H1 (cell line): ENCODE measurements around the gene LITAFD. TPM values are rescaled to one million over a fixed set of nuclear protein-coding genes. Genes with fewer than 3 reads are reported as not detected.

ENCODE experiments used
- CTCF ChIA-PET: fragments of 300-600 bp; sonication (Branson Sonifier 250); formaldehyde crosslinking; loops from one replicate; lab custom pipeline; 2021; ENCODE audit not compliant: partially characterized antibody; lab: Charles Lee
- POLR2A ChIA-PET: fragments of 300-600 bp; sonication (Branson Sonifier 250); formaldehyde crosslinking; loops from one replicate; lab custom pipeline; 2021; ENCODE audit warnings: inconsistent platforms; ENCODE audit not compliant: partially characterized antibody; lab: Charles Lee
- DNase-seq, 2 experiments: peaks; one replicate each; pipeline versions ENCODE4 v3.0.0 to v3.0.0-alpha.2; 2010 to 2022; ENCODE audit warnings: low spot score in 2 of 2, low read depth in 1 of 2, mixed read lengths in 1 of 2
- FAIRE-seq: peaks from 2 replicates; lab custom pipeline; 2011; peaks lifted over from hg19 to GRCh38; lab: Jason Lieb, UNC
- H2AFZ ChIP-seq: 2 replicates; pipeline ENCODE4 v1.8.1; 2012; ENCODE audit warnings: low read length, inconsistent platforms
- H2AK5ac ChIP-seq: 2 replicates; pipeline ENCODE4 v1.6.1; 2013; ENCODE audit warnings: low read depth, low read length
- H2BK120ac ChIP-seq: replicated peaks from 2 replicates; pipeline ENCODE3; 2013; ENCODE audit warnings: low read depth, low read length, inconsistent platforms
- H2BK12ac ChIP-seq: 2 replicates; pipeline ENCODE4 v1.6.1; 2013; ENCODE audit warnings: low read depth, low read length
- H2BK15ac ChIP-seq: 2 replicates; pipeline ENCODE4 v1.6.1; 2013; ENCODE audit warnings: low read length
- H2BK20ac ChIP-seq: 2 replicates; pipeline ENCODE4 v1.6.1; 2013; ENCODE audit warnings: low read length
- H2BK5ac ChIP-seq: 2 replicates; pipeline ENCODE4 v1.6.1; 2013; ENCODE audit warnings: low read depth, low read length
- H3K14ac ChIP-seq: 2 replicates; pipeline ENCODE4 v1.6.1; 2013; ENCODE audit warnings: inconsistent platforms; ENCODE audit not compliant: insufficient read length
- H3K18ac ChIP-seq: 2 replicates; pipeline ENCODE4 v1.6.1; 2013; ENCODE audit warnings: low read length; ENCODE audit errors: extremely low read depth
- H3K23ac ChIP-seq: 2 replicates; pipeline ENCODE4 v1.6.1; 2013; ENCODE audit warnings: inconsistent platforms; ENCODE audit not compliant: insufficient read length
- H3K23me2 ChIP-seq: 2 replicates; pipeline ENCODE4 v1.6.1; 2013; ENCODE audit warnings: low read depth, low read length
- H3K27ac ChIP-seq: 2 replicates; pipeline ENCODE4 v1.6.1; 2011; ENCODE audit warnings: low read depth, low read length, inconsistent platforms
- H3K27me3 ChIP-seq, 4 experiments: replicated peaks in 1 of 4; 1 replicate in 1 of 4; 2 replicates in 3 of 4; pipeline versions ENCODE4 v1.6.1 to v1.8.1; 2011 to 2013; ENCODE audit warnings: low read length in 3 of 4, mild to moderate bottlenecking in 3 of 4, inconsistent platforms in 2 of 4, mixed read lengths in 2 of 4, moderate library complexity in 1 of 4; ENCODE audit not compliant: control insufficient read depth in 3 of 4, insufficient read depth in 3 of 4; ENCODE audit errors: extremely low read depth in 1 of 4
- H3K36me3 ChIP-seq, 4 experiments: 2 replicates each; pipeline versions ENCODE4 v1.6.1 to v1.8.1; 2011 to 2013; ENCODE audit warnings: mild to moderate bottlenecking in 4 of 4, low read length in 3 of 4, moderate library complexity in 2 of 4, control low read depth in 1 of 4, inconsistent platforms in 1 of 4; ENCODE audit not compliant: insufficient read depth in 4 of 4, control insufficient read depth in 2 of 4
- H3K4ac ChIP-seq: replicated peaks from 2 replicates; pipeline ENCODE3; 2013; ENCODE audit warnings: low read length, low read depth, mixed read lengths, inconsistent platforms; ENCODE audit not compliant: insufficient read length
- H3K4me1 ChIP-seq, 4 experiments: replicated peaks in 1 of 4; 1 replicate in 1 of 4; 2 replicates in 3 of 4; pipeline versions ENCODE4 v1.6.1 to v1.8.1; 2011 to 2013; ENCODE audit warnings: low read length in 3 of 4, inconsistent platforms in 2 of 4, mixed read lengths in 1 of 4; ENCODE audit not compliant: insufficient read depth in 4 of 4, control insufficient read depth in 3 of 4
- H3K4me2 ChIP-seq, 2 experiments: 2 replicates each; pipeline versions ENCODE4 v1.6.1 to v1.8.1; 2011 to 2013; ENCODE audit warnings: low read depth in 2 of 2, low read length in 2 of 2, control low read depth in 1 of 2, inconsistent platforms in 1 of 2, mild to moderate bottlenecking in 1 of 2; ENCODE audit not compliant: insufficient read depth in 1 of 2
- H3K4me3 ChIP-seq, 4 experiments: fragments of 200-600, 300-600 bp in 1 of 4; sonication (generic), shearing (Covaris generic), sonication (Bioruptor Twin) in 1 of 4; 2 replicates each; pipeline versions ENCODE4 v1.5.1 to v1.8.1; 2011 to 2016; ENCODE audit warnings: low read length in 4 of 4, low read depth in 3 of 4, control low read depth in 2 of 4, inconsistent platforms in 2 of 4, mild to moderate bottlenecking in 2 of 4, mixed read lengths in 1 of 4, moderate library complexity in 1 of 4; ENCODE audit not compliant: insufficient read depth in 2 of 4; ENCODE audit errors: extremely low read depth in 1 of 4
- H3K56ac ChIP-seq: replicated peaks from 2 replicates; pipeline ENCODE3; 2013; ENCODE audit warnings: low read depth, mild to moderate bottlenecking, mixed read lengths, low read length, inconsistent platforms; ENCODE audit not compliant: insufficient read length
- H3K79me1 ChIP-seq: 2 replicates; pipeline ENCODE4 v1.6.1; 2013; ENCODE audit warnings: low read depth, low read length, control low read depth
- H3K79me2 ChIP-seq, 2 experiments: 2 replicates each; pipeline versions ENCODE4 v1.6.1 to v1.8.1; 2012 to 2013; ENCODE audit warnings: low read length in 2 of 2, mild to moderate bottlenecking in 2 of 2, inconsistent platforms in 1 of 2; ENCODE audit not compliant: insufficient read depth in 2 of 2, control insufficient read depth in 1 of 2
- H3K9ac ChIP-seq, 4 experiments: replicated peaks in 1 of 4; 1 replicate in 1 of 4; 2 replicates in 3 of 4; pipeline versions ENCODE4 v1.6.1 to v1.8.1; 2011 to 2013; ENCODE audit warnings: low read depth in 3 of 4, low read length in 3 of 4, control low read depth in 2 of 4, mild to moderate bottlenecking in 2 of 4, moderate library complexity in 2 of 4, inconsistent platforms in 1 of 4; ENCODE audit errors: extremely low read depth in 1 of 4
- H3K9me3 ChIP-seq, 2 experiments: 2 replicates each; pipeline versions ENCODE4 v1.6.1 to v1.8.1; 2012 to 2013; ENCODE audit warnings: mild to moderate bottlenecking in 2 of 2, moderate library complexity in 2 of 2, control low read depth in 1 of 2, inconsistent platforms in 1 of 2, low read depth in 1 of 2, low read length in 1 of 2, mixed read lengths in 1 of 2; ENCODE audit not compliant: insufficient read depth in 2 of 2
- H4K20me1 ChIP-seq, 2 experiments: replicated peaks in 1 of 2; 2 replicates each; pipeline versions ENCODE3 to v1.8.1; 2011 to 2013; ENCODE audit warnings: inconsistent platforms in 2 of 2, low read length in 2 of 2, mild to moderate bottlenecking in 1 of 2; ENCODE audit not compliant: insufficient read depth in 2 of 2, control insufficient read depth in 1 of 2
- H4K5ac ChIP-seq: 2 replicates; pipeline ENCODE4 v1.6.1; 2013; ENCODE audit warnings: low read length, low read depth, mixed read lengths, inconsistent platforms; ENCODE audit not compliant: insufficient read length
- H4K8ac ChIP-seq: 2 replicates; pipeline ENCODE4 v1.8.0; 2013; ENCODE audit warnings: mild to moderate bottlenecking, moderate library complexity, low read length, inconsistent platforms; ENCODE audit not compliant: insufficient read depth; ENCODE audit errors: extremely low read depth
- H4K91ac ChIP-seq: replicated peaks from 2 replicates; pipeline ENCODE3; 2013; ENCODE audit warnings: low read length, mixed read lengths, inconsistent platforms; ENCODE audit not compliant: insufficient read length
- GTF2F1 ChIP-seq: IDR thresholded peaks from 2 replicates; pipeline ENCODE4 v1.6.1; 2012; ENCODE audit warnings: low read depth, low read length, improper control_type of control experiment, borderline replicate concordance
- RXRA ChIP-seq: IDR thresholded peaks from 2 replicates; pipeline ENCODE4 v1.6.1; 2011; ENCODE audit warnings: low read depth, mild to moderate bottlenecking, low read length, moderate library complexity; ENCODE audit not compliant: insufficient read depth
- SIRT6 ChIP-seq: IDR thresholded peaks from one replicate; pipeline ENCODE4 v1.7.1; 2012; ENCODE audit warnings: low read length, inconsistent platforms
- WGBS, 2 experiments: shearing (Covaris generic) in 1 of 2; methylation state at CpG; one replicate each; pipeline versions ENCODE4 v1.1.6 to v1.1.7; 2013 to 2015; ENCODE audit warnings: low lambda C conversion rate in 2 of 2, mixed read lengths in 2 of 2, inconsistent platforms in 1 of 2, low coverage in 1 of 2, missing lambda C conversion rate in 1 of 2; ENCODE audit not compliant: insufficient replicate concordance in 2 of 2, insufficient coverage in 1 of 2, insufficient read length in 1 of 2; ENCODE audit errors: extremely low coverage in 1 of 2, missing lambda C conversion rate in 1 of 2; 5-methylcytosine and 5-hydroxymethylcytosine counted together
- polyA plus RNA-seq, 7 experiments: library from polyadenylated mRNA; depleted of rRNA in 3 of 7; stranded (reverse) in 5 of 7; unstranded in 2 of 7; fragments of >200 nt in 5 of 7; fragments of 200-250 nt in 2 of 7; gene quantifications; 1 replicate in 5 of 7; 2 replicates in 1 of 7; 4 replicates in 1 of 7; pipeline versions ENCODE4 v1.2.1 to v1.2.3, GENCODE V29; 2011 to 2013; ENCODE audit warnings: missing spikeins in 2 of 7, mixed read lengths in 2 of 7
- total RNA-seq: library from RNA; stranded (reverse); fragmentation: NEBNext Ultra II Directional; extraction: Animal tissue kit (Norgen Biotek cat#: 25700); gene quantifications from 2 replicates; pipeline ENCODE4 v1.2.1, GENCODE V29; 2021

The LITAFD gene
- total and polyA plus RNA-seq, 2 of the 8 experiments (the other 6 are each of a cell fraction or from before 2014, with no cell fraction given): not detected

DNA sequence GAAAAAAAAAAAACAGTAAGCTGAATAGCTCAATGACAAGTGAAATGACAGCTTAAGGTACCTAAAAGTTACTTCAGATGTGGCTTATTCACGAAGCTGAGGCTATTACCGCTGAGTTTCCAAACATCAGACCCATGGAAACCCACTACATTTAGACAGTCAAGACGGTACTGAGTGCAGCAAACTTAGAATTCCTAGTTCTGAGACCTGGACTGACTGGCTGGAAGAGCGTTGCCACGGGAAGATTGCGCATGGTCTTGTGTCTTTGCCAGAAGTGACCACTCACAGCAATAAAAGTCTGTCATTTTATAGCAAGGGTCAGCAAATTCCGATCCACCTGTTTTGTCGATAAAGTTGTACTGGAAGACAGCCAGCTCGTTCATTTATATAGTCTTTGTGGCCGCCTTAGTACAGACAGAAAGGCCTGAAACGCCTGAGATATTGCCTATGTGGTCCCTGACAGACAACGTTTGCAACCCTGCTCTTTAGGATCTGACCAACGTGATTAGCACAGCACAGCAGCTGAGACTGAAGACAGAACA, 19.2 kb downstream of the LITAFD start:
- POLR2A ChIA-PET: interaction anchor here (0.8 to 1.2 kb wide), 4 partner anchors 10 to 21 kb away, joined by 3 to 4 read pairs (median 3); no protein-coding TSS in a partner anchor
- no peak overlapping the region for H3K14ac ChIP-seq
- H3K79me2 ChIP-seq: no peaks in the 10 kb centered on the region
- no peak overlapping the region for H3K27ac ChIP-seq
- peaks cover 8 to 9% of the 10 kb centered on the region in 2 experiments for H4K20me1 ChIP-seq
- no peak overlapping the region for H2BK12ac ChIP-seq
- H4K5ac ChIP-seq: no peak overlapping the region
- H2AFZ ChIP-seq: no peak overlapping the region
- H3K27me3 ChIP-seq: no peaks in the 10 kb centered on the region
- H3K23ac ChIP-seq: no peak overlapping the region
- no peak overlapping the region for H3K18ac ChIP-seq
- no peaks in the 10 kb centered on the region for H3K23me2 ChIP-seq
- no peak overlapping the region for H3K56ac ChIP-seq
- H4K8ac ChIP-seq: no peak overlapping the region
- CTCF ChIA-PET: interaction anchor here (0.5 to 3.1 kb wide), 12 partner anchors 9 to 248 kb away, joined by 3 to 18 read pairs (median 4); no protein-coding TSS in a partner anchor
- H3K79me1 ChIP-seq: no peaks in the 10 kb centered on the region; the same call in 1 of the 2 replicates
- no peak overlapping the region for H2BK120ac ChIP-seq
- H3K4me3 ChIP-seq: no peak overlapping the region
- DNase-seq (no peak), FAIRE-seq (no peak)
- no peak overlapping the region for H2BK20ac ChIP-seq
- no peak overlapping the region; a peak in 1 of 7 replicates for H3K9ac ChIP-seq
- no peak overlapping the region for H4K91ac ChIP-seq
- no peak overlapping the region for H2BK5ac ChIP-seq
- no peak overlapping the region for H2BK15ac ChIP-seq
- no peak overlapping the region for H3K4ac ChIP-seq
- H2AK5ac ChIP-seq: no peak overlapping the region
- H3K4me1 ChIP-seq: no peaks in the 10 kb centered on the region; a peak in 2 of 7 replicates
- H3K36me3 ChIP-seq: peaks cover 53 to 93% (median 82%) of the 10 kb centered on the region in 4 experiments
- no peaks in the 10 kb centered on the region for H3K9me3 ChIP-seq
- 90% methylated on average over 13 of the region's 13 CpGs; no CpG with 5 or more reads in 1 of the 2 experiments for WGBS, 2 experiments
- no peak overlapping the region for H3K4me2 ChIP-seq
- TF ChIP-seq GTF2F1 (no peak), SIRT6 (no peak), RXRA (no peak)
